Testis (tissue), 3 donors: ENCODE measurements around the gene VASN. TPM values are rescaled to one million over a fixed set of nuclear protein-coding genes. Genes with fewer than 3 reads are reported as not detected.

Experiments used
- DNase-seq: peaks from one replicate; pipeline ENCODE4 v3.0.0-alpha.2; 2019
- H3K27ac ChIP-seq, 2 donors: fragments of 200-600 bp; sonication (generic); one replicate each; pipeline ENCODE4 v1.5.1; 2019
- H3K27me3 ChIP-seq: fragments of 200-600 bp; sonication (generic); one replicate; pipeline ENCODE4 v1.5.1; 2019
- H3K36me3 ChIP-seq: fragments of 200-600 bp; sonication (generic); one replicate; pipeline ENCODE4 v1.5.1; 2017; ENCODE audit warnings: low read depth; ENCODE audit errors: missing control alignments
- H3K4me1 ChIP-seq: fragments of 200-600 bp; sonication (generic); one replicate; pipeline ENCODE4 v1.5.1; 2019
- H3K4me3 ChIP-seq, 2 donors: fragments of 200-600 bp; sonication (generic); one replicate each; pipeline ENCODE4 v1.5.1; 2017 to 2019
- H3K9me3 ChIP-seq: fragments of 200-600 bp; sonication (generic); one replicate; pipeline ENCODE4 v1.5.1; 2017
- POLR2A ChIP-seq: fragments of 450-650 bp; IDR thresholded peaks from one replicate; pipeline ENCODE4 v1.6.1; 2017; ENCODE audit warnings: antibody characterized with exemption, mild to moderate bottlenecking, moderate library complexity
- WGBS, 2 donors: methylation state at CpG; one replicate each; pipeline ENCODE4 v1.1.5; 2018; 5-methylcytosine and 5-hydroxymethylcytosine counted together
- intact Hi-C: fragments of 100-400 bp; cut with DNase I; formaldehyde crosslinking; loops from one replicate; pipeline ENCODE4 v1.15.1; 2023; ENCODE audit warnings: low total_unique reads
- polyA plus RNA-seq: library from polyadenylated mRNA; stranded (reverse); fragments of 350-450 nt; fragmentation: Illumina TruSeq; extraction: RNeasy Lipid Tissue Mini Kit (QIAGEN cat#74804); gene quantifications from one replicate; pipeline ENCODE4 v1.2.3, GENCODE V29; 2014; ENCODE audit warnings: low read depth, low replicate concordance; ENCODE audit not compliant: insufficient read depth
- total RNA-seq, 2 donors: library from RNA; depleted of rRNA; stranded (reverse); fragments of >200 nt; gene quantifications; one replicate each; pipeline ENCODE4 v1.2.3, GENCODE V29; 2016
- TF ChIP-seq, protein P1 (sequence below), 3 experiments: fragments of 450-650 bp in 2 of 3; fragments of 200-600 bp in 1 of 3; sonication (generic) in 1 of 3; IDR thresholded peaks; one replicate each; pipeline ENCODE4 v1.5.1; 2016 to 2019; ENCODE audit warnings: antibody characterized with exemption in 3 of 3, mild to moderate bottlenecking in 2 of 3, moderate library complexity in 1 of 3

Gene VASN
- total and polyA plus RNA-seq, 3 donors from 2014 or later = 33.9 to 125 (median 103) TPM

DNA sequence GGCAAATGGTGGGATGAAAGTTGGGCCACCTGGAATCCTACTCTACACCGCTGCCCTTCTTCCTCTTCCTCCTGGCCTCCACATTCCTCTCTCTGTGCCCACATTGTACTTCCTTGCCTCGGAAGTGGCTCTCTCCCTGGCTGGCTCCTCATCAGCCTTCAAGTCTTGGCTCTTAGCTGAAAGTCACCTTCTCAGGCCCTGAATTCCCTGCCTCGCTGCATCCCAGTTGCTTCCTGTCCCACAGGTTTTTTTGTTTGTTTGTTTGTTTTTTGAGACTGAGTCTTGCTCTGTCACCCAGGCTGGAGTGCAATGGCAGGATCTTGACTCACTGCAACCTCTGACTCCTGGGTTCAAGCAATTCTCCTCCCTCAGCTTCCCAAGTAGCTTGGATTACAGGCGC lies 18.0 kb upstream of the VASN start:
- Histone ChIP-seq H3K27me3 (no peaks in the 10 kb centered on the region), H3K9me3 (no peaks in the 10 kb centered on the region), H3K36me3 (no peaks in the 10 kb centered on the region), H3K27ac (no peak overlapping the region), H3K4me3 (no peak overlapping the region), H3K4me1 (peaks cover 2% of the 10 kb centered on the region)
- TF ChIP-seq, protein P1, sequence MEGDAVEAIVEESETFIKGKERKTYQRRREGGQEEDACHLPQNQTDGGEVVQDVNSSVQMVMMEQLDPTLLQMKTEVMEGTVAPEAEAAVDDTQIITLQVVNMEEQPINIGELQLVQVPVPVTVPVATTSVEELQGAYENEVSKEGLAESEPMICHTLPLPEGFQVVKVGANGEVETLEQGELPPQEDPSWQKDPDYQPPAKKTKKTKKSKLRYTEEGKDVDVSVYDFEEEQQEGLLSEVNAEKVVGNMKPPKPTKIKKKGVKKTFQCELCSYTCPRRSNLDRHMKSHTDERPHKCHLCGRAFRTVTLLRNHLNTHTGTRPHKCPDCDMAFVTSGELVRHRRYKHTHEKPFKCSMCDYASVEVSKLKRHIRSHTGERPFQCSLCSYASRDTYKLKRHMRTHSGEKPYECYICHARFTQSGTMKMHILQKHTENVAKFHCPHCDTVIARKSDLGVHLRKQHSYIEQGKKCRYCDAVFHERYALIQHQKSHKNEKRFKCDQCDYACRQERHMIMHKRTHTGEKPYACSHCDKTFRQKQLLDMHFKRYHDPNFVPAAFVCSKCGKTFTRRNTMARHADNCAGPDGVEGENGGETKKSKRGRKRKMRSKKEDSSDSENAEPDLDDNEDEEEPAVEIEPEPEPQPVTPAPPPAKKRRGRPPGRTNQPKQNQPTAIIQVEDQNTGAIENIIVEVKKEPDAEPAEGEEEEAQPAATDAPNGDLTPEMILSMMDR (IDR thresholded peaks at IDR 0.05) = no peak
- TF ChIP-seq POLR2A = no peak
- no peak for DNase-seq
- WGBS, 2 donors = 95 to 97% methylated on average over 4 of the region's 4 CpGs
- intact Hi-C loops = no loop called here

GRCh38 chr16:4354512-4355409 lies 16.9 kb upstream of the VASN start:
- H3K9me3 ChIP-seq = no peaks in the 10 kb centered on the region
- no peaks in the 10 kb centered on the region for H3K4me1 ChIP-seq
- H3K27me3 ChIP-seq = no peaks in the 10 kb centered on the region
- no peak for TF ChIP-seq POLR2A
- TF ChIP-seq, protein P1 (IDR thresholded peaks at IDR 0.05) = no peak
- intact Hi-C loops = loop anchor here (5.0 kb wide), 1 partner anchor 48 kb away; no protein-coding TSS in a partner anchor
- no peak overlapping the region for H3K27ac ChIP-seq
- no peak overlapping the region for H3K4me3 ChIP-seq
- no peak for DNase-seq
- no peaks in the 10 kb centered on the region for H3K36me3 ChIP-seq
- WGBS, 2 donors = 89 to 99% methylated on average over 15 to 19 of the region's 20 CpGs

- WGBS, 2 donors = 84 to 94% methylated on average over 7 of the region's 7 CpGs
- H3K9me3 ChIP-seq = no peaks in the 10 kb centered on the region
- no peaks in the 10 kb centered on the region for H3K4me1 ChIP-seq
- TF ChIP-seq POLR2A = no peak
- TF ChIP-seq, protein P1 (IDR thresholded peaks at IDR 0.05) = no peak
- intact Hi-C loops = loop anchor here (5.0 kb wide), 1 partner anchor 45 kb away; no protein-coding TSS in a partner anchor
- no peaks in the 10 kb centered on the region for H3K27me3 ChIP-seq
- H3K4me3 ChIP-seq = no peak overlapping the region
- DNase-seq = no peak
- no peaks in the 10 kb centered on the region for H3K36me3 ChIP-seq
- H3K27ac ChIP-seq = no peak overlapping the region
Measured at GRCh38 chr16:4356820-4357219, 14.8 kb upstream of the VASN start.

- DNase-seq = no peak
- intact Hi-C loops = loop anchor here (5.0 kb wide), 1 partner anchor 44 kb away; no protein-coding TSS in a partner anchor
- no peak overlapping the region for H3K27ac ChIP-seq
- 95% methylated on average over 18 to 19 of the region's 19 CpGs for WGBS, 2 donors
- TF ChIP-seq, protein P1 (IDR thresholded peaks at IDR 0.05) = no peak
- TF ChIP-seq POLR2A = no peak
- H3K27me3 ChIP-seq = no peaks in the 10 kb centered on the region
- no peaks in the 10 kb centered on the region for H3K36me3 ChIP-seq
- H3K4me3 ChIP-seq = no peak overlapping the region
- no peaks in the 10 kb centered on the region for H3K9me3 ChIP-seq
- H3K4me1 ChIP-seq = no peaks in the 10 kb centered on the region
Measured at GRCh38 chr16:4358236-4358635, 13.4 kb upstream of the VASN start.
